ENCODE results near the gene PDE9A.

Gene PDE9A

DNA sequence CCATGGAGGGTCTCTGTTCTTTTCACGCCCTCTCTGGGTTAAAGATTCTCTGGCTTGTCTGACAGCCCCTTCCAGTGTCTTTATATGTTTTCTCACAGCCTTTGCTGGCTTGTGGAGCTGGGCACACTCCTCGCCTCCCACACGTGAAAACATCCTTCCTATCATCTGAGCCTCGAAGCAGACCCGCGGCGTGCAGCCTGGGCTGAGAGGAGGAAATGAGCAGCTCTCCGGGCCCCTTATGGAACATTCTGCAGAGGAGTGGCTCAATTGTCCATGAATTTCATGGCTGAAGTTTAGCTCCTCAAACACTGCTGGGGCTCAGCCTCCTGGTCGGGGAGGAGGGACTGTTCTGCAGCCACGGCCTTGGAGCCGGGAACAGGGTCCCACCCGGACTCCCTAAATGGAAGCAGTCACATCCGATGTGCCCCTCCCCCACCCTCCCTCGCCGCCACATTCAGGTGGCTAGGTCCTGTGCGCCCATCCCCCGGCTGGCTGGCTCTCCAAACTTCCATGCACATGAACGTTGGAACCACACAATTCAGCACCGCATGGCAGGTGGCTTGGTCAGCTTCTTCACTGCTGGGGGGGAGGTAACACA lies 15.1 kb upstream of the PDE9A start:
- TF ChIP-seq, protein P1, sequence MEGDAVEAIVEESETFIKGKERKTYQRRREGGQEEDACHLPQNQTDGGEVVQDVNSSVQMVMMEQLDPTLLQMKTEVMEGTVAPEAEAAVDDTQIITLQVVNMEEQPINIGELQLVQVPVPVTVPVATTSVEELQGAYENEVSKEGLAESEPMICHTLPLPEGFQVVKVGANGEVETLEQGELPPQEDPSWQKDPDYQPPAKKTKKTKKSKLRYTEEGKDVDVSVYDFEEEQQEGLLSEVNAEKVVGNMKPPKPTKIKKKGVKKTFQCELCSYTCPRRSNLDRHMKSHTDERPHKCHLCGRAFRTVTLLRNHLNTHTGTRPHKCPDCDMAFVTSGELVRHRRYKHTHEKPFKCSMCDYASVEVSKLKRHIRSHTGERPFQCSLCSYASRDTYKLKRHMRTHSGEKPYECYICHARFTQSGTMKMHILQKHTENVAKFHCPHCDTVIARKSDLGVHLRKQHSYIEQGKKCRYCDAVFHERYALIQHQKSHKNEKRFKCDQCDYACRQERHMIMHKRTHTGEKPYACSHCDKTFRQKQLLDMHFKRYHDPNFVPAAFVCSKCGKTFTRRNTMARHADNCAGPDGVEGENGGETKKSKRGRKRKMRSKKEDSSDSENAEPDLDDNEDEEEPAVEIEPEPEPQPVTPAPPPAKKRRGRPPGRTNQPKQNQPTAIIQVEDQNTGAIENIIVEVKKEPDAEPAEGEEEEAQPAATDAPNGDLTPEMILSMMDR (IDR thresholded peaks at IDR 0.05; ENCODE audit: control extremely low read depth, extremely low read depth, low read depth, missing control alignments), result no peak
- no peak for DNase-seq (ENCODE audit: extremely low spot score)
- ChIA-PET POLR2A (no interaction called here), CTCF (interaction anchor here (1.1 kb wide), 1 partner anchor 22 kb away, joined by 3 read pairs; no protein-coding TSS in a partner anchor)

DNA sequence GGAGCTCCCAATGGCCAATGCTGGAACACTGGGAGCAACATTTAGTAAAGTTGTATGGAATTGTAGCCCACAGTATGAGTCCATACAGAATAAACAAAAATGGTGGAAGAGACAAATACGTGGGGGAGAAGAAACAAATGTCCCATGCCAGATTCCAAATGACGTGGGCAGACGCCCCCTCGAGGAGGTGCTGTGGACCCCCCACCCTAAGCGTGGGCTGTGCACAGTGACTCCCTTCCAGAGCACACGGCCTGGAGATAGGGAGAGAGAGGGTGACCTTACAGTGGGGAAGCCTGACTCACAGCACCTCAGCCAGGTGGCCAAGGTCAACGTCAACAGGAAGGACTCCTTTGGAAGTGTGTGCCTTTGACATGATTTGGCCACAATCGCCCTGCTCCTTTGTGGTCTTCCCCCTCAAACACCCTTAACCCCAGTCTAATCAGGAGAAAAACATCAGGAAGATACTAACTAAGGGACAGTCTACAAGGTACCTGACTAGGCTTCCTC lies 13.7 kb upstream of the PDE9A start:
- no peak for DNase-seq (ENCODE audit: extremely low spot score)
- POLR2A ChIA-PET, result no interaction called here
- TF ChIP-seq, protein P1 (IDR thresholded peaks at IDR 0.05; ENCODE audit: control extremely low read depth, extremely low read depth, low read depth, missing control alignments), result no peak
- CTCF ChIA-PET, result interaction anchor here (1.5 kb wide), 1 partner anchor 10 kb away, joined by 6 read pairs; no protein-coding TSS in a partner anchor

DNA sequence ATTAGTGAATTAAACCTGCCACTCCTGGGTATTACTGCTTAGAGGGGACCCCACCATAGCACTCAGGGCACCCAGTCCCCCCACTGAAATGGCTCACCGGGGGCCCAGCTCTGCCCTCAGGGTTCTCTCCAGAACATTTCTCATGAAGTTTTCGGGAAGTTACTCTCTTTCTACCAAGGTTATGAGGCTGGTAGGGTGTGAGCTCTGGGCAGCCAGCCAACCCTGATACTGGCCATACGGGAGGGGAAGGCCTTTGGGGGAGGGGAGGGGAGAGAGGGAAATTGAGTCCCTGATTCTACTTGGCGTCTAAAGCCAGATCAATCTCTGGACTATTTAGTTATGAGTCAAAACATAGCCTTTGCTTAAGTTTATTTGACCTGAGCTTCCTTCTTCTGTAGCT lies 12.9 kb upstream of the PDE9A start:
- TF ChIP-seq, protein P1 (IDR thresholded peaks at IDR 0.05; ENCODE audit: control extremely low read depth, extremely low read depth, low read depth, missing control alignments), result no peak
- DNase-seq (ENCODE audit: extremely low spot score), result no peak
- CTCF ChIA-PET, result interaction anchor here (1.5 kb wide), 1 partner anchor 9 kb away, joined by 6 read pairs; no protein-coding TSS in a partner anchor
- POLR2A ChIA-PET, result no interaction called here

DNA sequence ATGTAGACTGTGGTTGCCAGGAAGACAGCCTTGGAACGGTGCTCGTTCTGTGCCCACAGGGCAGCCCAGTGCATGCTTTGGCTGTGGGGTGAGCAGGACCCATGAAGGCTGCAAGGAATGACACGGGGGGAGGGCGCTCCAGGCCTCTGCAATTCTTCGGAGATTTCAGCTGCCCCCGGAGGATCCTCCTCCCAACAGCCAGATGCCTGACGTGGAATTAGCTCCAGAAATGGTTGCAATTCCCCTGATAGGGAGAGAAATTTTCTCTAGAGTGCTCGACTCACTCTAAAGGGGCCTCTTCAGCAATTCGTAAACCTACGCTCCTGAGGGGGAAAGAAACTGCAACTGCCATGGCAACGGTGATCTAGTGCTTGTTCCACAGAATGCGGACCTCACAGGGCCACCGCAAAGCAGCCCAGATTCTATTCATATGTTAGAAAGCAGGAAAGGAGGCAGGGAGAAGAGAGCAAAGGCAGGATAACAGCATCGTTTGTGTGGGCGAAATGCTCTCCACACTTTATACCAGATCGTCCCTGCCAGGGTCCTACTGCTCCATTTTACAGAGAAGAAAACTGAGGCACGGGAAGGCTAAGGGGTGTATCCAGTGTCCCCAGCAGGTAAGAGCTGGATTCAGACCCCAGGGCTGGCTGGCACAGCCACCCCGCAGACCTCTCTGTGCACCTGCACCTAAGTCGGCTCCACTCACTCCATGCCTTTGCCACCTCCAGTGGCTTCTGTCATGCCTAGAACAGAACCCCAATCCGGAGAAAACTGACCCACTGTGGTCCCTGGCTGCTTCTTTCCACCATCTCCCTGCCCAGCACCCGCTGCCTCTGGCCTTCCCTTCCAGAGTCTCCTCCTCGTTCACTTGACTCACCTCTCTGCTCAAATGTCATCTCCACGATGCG lies 11.9 kb upstream of the PDE9A start:
- no peak for DNase-seq (ENCODE audit: extremely low spot score)
- ChIA-PET CTCF (interaction anchor here (1.4 to 1.5 kb wide), 2 partner anchors 8 to 16 kb away, joined by 4 to 6 read pairs; no protein-coding TSS in a partner anchor), POLR2A (no interaction called here)
- TF ChIP-seq, protein P1 (IDR thresholded peaks at IDR 0.05; ENCODE audit: control extremely low read depth, extremely low read depth, low read depth, missing control alignments), result no peak

DNA sequence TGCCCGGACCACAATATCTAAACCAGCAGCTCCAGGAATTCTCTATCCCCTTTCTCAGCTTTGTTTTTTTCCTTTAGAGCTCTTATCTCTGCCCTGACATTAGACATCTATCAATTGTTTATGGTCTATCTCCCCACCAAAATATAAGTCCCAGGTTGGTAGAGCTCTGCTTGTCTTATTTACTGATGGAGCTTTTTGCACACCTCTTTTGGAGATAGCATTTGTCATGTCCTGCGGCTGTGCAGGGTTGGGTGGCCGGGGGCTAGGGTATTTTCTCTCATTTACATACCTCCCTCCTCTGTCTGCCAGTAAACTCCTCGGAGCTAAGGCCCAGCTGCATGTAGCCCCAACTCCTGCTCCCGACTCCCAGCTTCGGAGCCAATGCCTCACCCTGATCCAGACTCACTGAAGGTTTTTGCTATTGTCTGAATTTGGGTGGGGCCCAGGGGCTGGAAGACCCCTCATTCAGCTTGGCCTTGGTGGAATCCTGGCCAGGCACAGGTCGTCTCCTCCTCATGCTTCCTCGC lies 11.1 kb upstream of the PDE9A start:
- CTCF ChIA-PET, result interaction anchor here (1.4 kb wide), 1 partner anchor 16 kb away, joined by 4 read pairs; no protein-coding TSS in a partner anchor
- TF ChIP-seq, protein P1 (IDR thresholded peaks at IDR 0.05; ENCODE audit: control extremely low read depth, extremely low read depth, low read depth, missing control alignments), result no peak
- no peak for DNase-seq (ENCODE audit: extremely low spot score)
- POLR2A ChIA-PET, result no interaction called here
